HepG2 (cell line): ENCODE measurements around the gene DCPS. TPM values are rescaled to one million over a fixed set of nuclear protein-coding genes. Genes with fewer than 3 reads are reported as not detected.

Source experiments
- CERS6 ChIP-seq: sonication (generic); formaldehyde crosslinking; IDR thresholded peaks from 2 replicates; pipeline ENCODE4 v1.5.0; 2020; ENCODE audit warnings: missing genetic modification reagents
- DR1 ChIP-seq: sonication (generic); formaldehyde crosslinking; IDR thresholded peaks from 2 replicates; pipeline ENCODE4 v1.8.0; 2021; ENCODE audit warnings: mild to moderate bottlenecking, missing genetic modification reagents, inconsistent platforms
- E2F5 ChIP-seq: sonication (generic); formaldehyde crosslinking; conservative IDR thresholded peaks from 2 replicates; pipeline ENCODE4 v1.4.0; 2020; ENCODE audit warnings: missing genetic modification reagents
- HMG20B ChIP-seq: conservative IDR thresholded peaks from 2 replicates; pipeline ENCODE4 v1.6.1; 2016; ENCODE audit warnings: missing genetic modification reagents, missing compliant biosample characterization
- HNRNPLL ChIP-seq: fragments of 200-400 bp; formaldehyde crosslinking; IDR thresholded peaks from 2 replicates; pipeline ENCODE4 v1.6.1; 2017; ENCODE audit warnings: mild to moderate bottlenecking, low read depth, low read length; ENCODE audit not compliant: poor library complexity, severe bottlenecking
- HOXA3 ChIP-seq: sonication (generic); formaldehyde crosslinking; IDR thresholded peaks from 2 replicates; pipeline ENCODE4 v1.5.0; 2020; ENCODE audit warnings: missing genetic modification reagents
- PHF20 ChIP-seq: sonication (generic); formaldehyde crosslinking; IDR thresholded peaks from 2 replicates; pipeline ENCODE4 v1.5.0; 2020; ENCODE audit warnings: mild to moderate bottlenecking, missing genetic modification reagents
- SAP130 ChIP-seq: IDR thresholded peaks from 2 replicates; pipeline ENCODE4 v1.6.1; 2016; ENCODE audit warnings: low read depth
- SNAPC5 ChIP-seq: sonication (generic); formaldehyde crosslinking; IDR thresholded peaks from 2 replicates; pipeline ENCODE4 v1.8.1; 2023; ENCODE audit warnings: mild to moderate bottlenecking, missing genetic modification reagents, borderline replicate concordance
- TFDP1 ChIP-seq: IDR thresholded peaks from 2 replicates; pipeline ENCODE4 v1.6.1; 2016; ENCODE audit warnings: missing compliant biosample characterization, missing genetic modification reagents, borderline replicate concordance
- THAP11 ChIP-seq: IDR thresholded peaks from 2 replicates; pipeline ENCODE4 v1.6.1; 2016; ENCODE audit warnings: missing biosample characterization, missing genetic modification reagents
- TSC22D2 ChIP-seq: sonication (generic); formaldehyde crosslinking; IDR thresholded peaks from 2 replicates; pipeline ENCODE4 v1.5.1; 2020; ENCODE audit warnings: missing genetic modification reagents, mild to moderate bottlenecking, borderline replicate concordance
- ZFY ChIP-seq: sonication (generic); formaldehyde crosslinking; IDR thresholded peaks from 2 replicates; pipeline ENCODE4 v1.4.0; 2020; ENCODE audit warnings: missing genetic modification reagents
- ZIK1 ChIP-seq: sonication (generic); formaldehyde crosslinking; IDR thresholded peaks from 2 replicates; pipeline ENCODE4 v1.5.0; 2020; ENCODE audit warnings: mild to moderate bottlenecking, low read depth, missing genetic modification reagents, borderline replicate concordance
- ZNF17 ChIP-seq: sonication (generic); formaldehyde crosslinking; IDR thresholded peaks from 2 replicates; pipeline ENCODE4 v1.5.0; 2020; ENCODE audit warnings: mild to moderate bottlenecking, missing genetic modification reagents
- ZNF337 ChIP-seq: sonication (generic); formaldehyde crosslinking; IDR thresholded peaks from 2 replicates; pipeline ENCODE4 v1.5.1; 2020; ENCODE audit warnings: missing genetic modification reagents, low read depth, mild to moderate bottlenecking, borderline replicate concordance
- polyA plus RNA-seq, 8 experiments: library from polyadenylated mRNA; depleted of rRNA in 3 of 8; stranded (reverse) in 7 of 8; unstranded in 1 of 8; fragments of >200 nt; fragmentation: Illumina TruSeq in 4 of 8; extraction: Trizol in 4 of 8; gene quantifications; 2 replicates each; pipeline versions ENCODE4 v1.2.1 to v1.2.3, GENCODE V29; 2011 to 2016; ENCODE audit warnings: low read depth in 4 of 8, missing spikeins in 1 of 8, mixed read lengths in 1 of 8; ENCODE audit not compliant: insufficient read depth in 1 of 8
- total RNA-seq, 5 experiments: library from RNA; depleted of rRNA; stranded (reverse); fragments of >200 nt; fragmentation: Illumina TruSeq; extraction: Trizol; gene quantifications; 2 replicates each; pipeline ENCODE4 v1.2.3, GENCODE V29; 2016; ENCODE audit warnings: low read depth in 1 of 5
- TF ChIP-seq, protein P1 (sequence below): sonication (generic); formaldehyde crosslinking; IDR thresholded peaks from 2 replicates; pipeline ENCODE4 v1.4.0; 2020; ENCODE audit warnings: mild to moderate bottlenecking, low read depth, missing genetic modification reagents
- TF ChIP-seq, protein P2 (sequence below), 2 experiments: IDR thresholded peaks; 2 replicates each; pipeline ENCODE4 v1.6.1; 2011 to 2012; ENCODE audit warnings: low read length in 2 of 2, borderline replicate concordance in 1 of 2, low read depth in 1 of 2, mild to moderate bottlenecking in 1 of 2, moderate library complexity in 1 of 2
- TF ChIP-seq, protein P3 (sequence below): IDR thresholded peaks from 2 replicates; pipeline ENCODE4 v1.6.1; 2016; ENCODE audit warnings: mild to moderate bottlenecking, missing biosample characterization, missing genetic modification reagents

Gene DCPS
- total and polyA plus RNA-seq, 2 of the 13 experiments (the other 11 are each of a cell fraction or from before 2014, with no cell fraction given): 21.9 to 22.5 TPM

- TF ChIP-seq, protein P1, sequence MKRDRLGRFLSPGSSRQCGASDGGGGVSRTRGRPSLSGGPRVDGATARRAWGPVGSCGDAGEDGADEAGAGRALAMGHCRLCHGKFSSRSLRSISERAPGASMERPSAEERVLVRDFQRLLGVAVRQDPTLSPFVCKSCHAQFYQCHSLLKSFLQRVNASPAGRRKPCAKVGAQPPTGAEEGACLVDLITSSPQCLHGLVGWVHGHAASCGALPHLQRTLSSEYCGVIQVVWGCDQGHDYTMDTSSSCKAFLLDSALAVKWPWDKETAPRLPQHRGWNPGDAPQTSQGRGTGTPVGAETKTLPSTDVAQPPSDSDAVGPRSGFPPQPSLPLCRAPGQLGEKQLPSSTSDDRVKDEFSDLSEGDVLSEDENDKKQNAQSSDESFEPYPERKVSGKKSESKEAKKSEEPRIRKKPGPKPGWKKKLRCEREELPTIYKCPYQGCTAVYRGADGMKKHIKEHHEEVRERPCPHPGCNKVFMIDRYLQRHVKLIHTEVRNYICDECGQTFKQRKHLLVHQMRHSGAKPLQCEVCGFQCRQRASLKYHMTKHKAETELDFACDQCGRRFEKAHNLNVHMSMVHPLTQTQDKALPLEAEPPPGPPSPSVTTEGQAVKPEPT (CRISPR knock-in tag): no peak
- no peak for TF ChIP-seq HMG20B (CRISPR knock-in tag)
- TF ChIP-seq, protein P2, sequence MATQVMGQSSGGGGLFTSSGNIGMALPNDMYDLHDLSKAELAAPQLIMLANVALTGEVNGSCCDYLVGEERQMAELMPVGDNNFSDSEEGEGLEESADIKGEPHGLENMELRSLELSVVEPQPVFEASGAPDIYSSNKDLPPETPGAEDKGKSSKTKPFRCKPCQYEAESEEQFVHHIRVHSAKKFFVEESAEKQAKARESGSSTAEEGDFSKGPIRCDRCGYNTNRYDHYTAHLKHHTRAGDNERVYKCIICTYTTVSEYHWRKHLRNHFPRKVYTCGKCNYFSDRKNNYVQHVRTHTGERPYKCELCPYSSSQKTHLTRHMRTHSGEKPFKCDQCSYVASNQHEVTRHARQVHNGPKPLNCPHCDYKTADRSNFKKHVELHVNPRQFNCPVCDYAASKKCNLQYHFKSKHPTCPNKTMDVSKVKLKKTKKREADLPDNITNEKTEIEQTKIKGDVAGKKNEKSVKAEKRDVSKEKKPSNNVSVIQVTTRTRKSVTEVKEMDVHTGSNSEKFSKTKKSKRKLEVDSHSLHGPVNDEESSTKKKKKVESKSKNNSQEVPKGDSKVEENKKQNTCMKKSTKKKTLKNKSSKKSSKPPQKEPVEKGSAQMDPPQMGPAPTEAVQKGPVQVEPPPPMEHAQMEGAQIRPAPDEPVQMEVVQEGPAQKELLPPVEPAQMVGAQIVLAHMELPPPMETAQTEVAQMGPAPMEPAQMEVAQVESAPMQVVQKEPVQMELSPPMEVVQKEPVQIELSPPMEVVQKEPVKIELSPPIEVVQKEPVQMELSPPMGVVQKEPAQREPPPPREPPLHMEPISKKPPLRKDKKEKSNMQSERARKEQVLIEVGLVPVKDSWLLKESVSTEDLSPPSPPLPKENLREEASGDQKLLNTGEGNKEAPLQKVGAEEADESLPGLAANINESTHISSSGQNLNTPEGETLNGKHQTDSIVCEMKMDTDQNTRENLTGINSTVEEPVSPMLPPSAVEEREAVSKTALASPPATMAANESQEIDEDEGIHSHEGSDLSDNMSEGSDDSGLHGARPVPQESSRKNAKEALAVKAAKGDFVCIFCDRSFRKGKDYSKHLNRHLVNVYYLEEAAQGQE (IDR thresholded peaks at IDR 0.05; ENCODE audit: borderline replicate concordance in 1 of 2, low read depth in 1 of 2, low read length in 2 of 2): no peak
- no peak for TF ChIP-seq ZNF17 (CRISPR knock-in tag)
- TF ChIP-seq SNAPC5 (CRISPR knock-in tag): no peak
- TF ChIP-seq HOXA3 (CRISPR knock-in tag): peak; percentile 53; the same call in 1 of the 2 replicates
- no peak for TF ChIP-seq HNRNPLL
- TF ChIP-seq SAP130 (CRISPR knock-in tag): peak; percentile 71
- no peak for TF ChIP-seq ZIK1 (CRISPR knock-in tag)
- TF ChIP-seq E2F5 (CRISPR knock-in tag): no peak
- peak; percentile 53; the same call in 1 of the 2 replicates for TF ChIP-seq TFDP1 (CRISPR knock-in tag)
- no peak for TF ChIP-seq TSC22D2 (CRISPR knock-in tag)
- 0 out of 2 replicates have a peak, but pooled peaks have one; percentile 8 for TF ChIP-seq THAP11 (CRISPR knock-in tag)
- TF ChIP-seq DR1: no peak
- no peak for TF ChIP-seq ZNF337 (CRISPR knock-in tag)
- TF ChIP-seq PHF20 (CRISPR knock-in tag): no peak
- no peak for TF ChIP-seq CERS6 (CRISPR knock-in tag)
- TF ChIP-seq, protein P3, sequence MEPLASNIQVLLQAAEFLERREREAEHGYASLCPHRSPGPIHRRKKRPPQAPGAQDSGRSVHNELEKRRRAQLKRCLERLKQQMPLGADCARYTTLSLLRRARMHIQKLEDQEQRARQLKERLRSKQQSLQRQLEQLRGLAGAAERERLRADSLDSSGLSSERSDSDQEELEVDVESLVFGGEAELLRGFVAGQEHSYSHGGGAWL (CRISPR knock-in tag): peak; percentile 14; the same call in 1 of the 2 replicates
- TF ChIP-seq ZFY: peak; percentile 76
Observed at GRCh38 chr11:126355324-126355925, 51.6 kb downstream of the DCPS start, which contains the start of gene ST3GAL4 (continued).
